ENCODE data around the gene SAMD11. TPM values are rescaled to one million over a fixed set of nuclear protein-coding genes. Genes with fewer than 3 reads are reported as not detected.
A peak's percentile ranks its signal among the peaks of the same experiment; 100 is the strongest.

SAMD11 gene
- total RNA-seq, 2 donors from 2014 or later = 2.1 to 2.3 TPM

DNA sequence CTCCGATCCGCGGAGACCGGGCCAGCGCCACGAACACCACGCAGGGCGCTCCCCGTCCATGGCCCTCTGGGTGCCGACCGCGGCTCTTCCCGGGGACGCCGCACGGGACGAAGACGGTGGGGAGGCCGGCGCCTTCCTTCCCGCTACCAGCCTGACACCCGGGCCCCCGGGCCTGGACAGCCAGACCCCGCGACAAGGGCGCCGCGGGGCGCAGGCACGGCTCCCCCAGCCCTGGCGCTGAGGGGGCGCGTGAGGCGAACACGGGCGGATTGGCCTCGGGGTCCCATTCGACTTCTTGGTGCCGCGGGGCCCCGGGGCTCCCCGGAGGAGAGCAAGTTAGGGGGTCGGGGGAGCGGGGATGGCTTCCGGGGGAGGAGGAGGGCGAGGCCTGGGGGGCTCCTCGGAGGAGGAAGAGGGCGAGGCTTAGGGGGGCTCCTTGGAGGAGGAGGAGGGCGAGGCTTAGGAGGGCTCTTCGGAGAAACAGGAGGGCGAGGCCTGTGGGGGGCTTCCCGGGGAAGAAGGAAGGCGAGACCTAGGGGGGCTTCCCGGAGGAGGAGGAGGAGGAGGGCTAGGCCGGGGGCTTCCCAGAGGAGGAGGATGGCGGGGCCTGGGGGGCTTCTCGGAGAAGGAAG, 36.1 kb downstream of the SAMD11 start:
- Histone ChIP-seq H3K9me3 (no peaks in the 10 kb centered on the region), H3K4me1 (peaks cover 34% of the 10 kb centered on the region), H3K4me3 (no peak overlapping the region), H3K36me3 (replicated peaks in 1 of 2; ENCODE audit: insufficient read depth in 1 of 2, low read depth in 2 of 2) (peaks cover 0 to 9% of the 10 kb centered on the region in 2 donors), H3K27ac (no peak overlapping the region), H3K27me3 (no peaks in the 10 kb centered on the region)
- 11 to 23% methylated on average over 17 to 57 of the region's 57 CpGs for WGBS, 2 donors
- DNase-seq (no peak), ATAC-seq (peak; percentile 10)
- TF ChIP-seq POLR2A (IDR thresholded peaks at IDR 0.05) = no peak
- TF ChIP-seq, protein P1, sequence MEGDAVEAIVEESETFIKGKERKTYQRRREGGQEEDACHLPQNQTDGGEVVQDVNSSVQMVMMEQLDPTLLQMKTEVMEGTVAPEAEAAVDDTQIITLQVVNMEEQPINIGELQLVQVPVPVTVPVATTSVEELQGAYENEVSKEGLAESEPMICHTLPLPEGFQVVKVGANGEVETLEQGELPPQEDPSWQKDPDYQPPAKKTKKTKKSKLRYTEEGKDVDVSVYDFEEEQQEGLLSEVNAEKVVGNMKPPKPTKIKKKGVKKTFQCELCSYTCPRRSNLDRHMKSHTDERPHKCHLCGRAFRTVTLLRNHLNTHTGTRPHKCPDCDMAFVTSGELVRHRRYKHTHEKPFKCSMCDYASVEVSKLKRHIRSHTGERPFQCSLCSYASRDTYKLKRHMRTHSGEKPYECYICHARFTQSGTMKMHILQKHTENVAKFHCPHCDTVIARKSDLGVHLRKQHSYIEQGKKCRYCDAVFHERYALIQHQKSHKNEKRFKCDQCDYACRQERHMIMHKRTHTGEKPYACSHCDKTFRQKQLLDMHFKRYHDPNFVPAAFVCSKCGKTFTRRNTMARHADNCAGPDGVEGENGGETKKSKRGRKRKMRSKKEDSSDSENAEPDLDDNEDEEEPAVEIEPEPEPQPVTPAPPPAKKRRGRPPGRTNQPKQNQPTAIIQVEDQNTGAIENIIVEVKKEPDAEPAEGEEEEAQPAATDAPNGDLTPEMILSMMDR (IDR thresholded peaks at IDR 0.05) = no peak
- intact Hi-C loops (cut with DNase I) = no loop called here

DNA sequence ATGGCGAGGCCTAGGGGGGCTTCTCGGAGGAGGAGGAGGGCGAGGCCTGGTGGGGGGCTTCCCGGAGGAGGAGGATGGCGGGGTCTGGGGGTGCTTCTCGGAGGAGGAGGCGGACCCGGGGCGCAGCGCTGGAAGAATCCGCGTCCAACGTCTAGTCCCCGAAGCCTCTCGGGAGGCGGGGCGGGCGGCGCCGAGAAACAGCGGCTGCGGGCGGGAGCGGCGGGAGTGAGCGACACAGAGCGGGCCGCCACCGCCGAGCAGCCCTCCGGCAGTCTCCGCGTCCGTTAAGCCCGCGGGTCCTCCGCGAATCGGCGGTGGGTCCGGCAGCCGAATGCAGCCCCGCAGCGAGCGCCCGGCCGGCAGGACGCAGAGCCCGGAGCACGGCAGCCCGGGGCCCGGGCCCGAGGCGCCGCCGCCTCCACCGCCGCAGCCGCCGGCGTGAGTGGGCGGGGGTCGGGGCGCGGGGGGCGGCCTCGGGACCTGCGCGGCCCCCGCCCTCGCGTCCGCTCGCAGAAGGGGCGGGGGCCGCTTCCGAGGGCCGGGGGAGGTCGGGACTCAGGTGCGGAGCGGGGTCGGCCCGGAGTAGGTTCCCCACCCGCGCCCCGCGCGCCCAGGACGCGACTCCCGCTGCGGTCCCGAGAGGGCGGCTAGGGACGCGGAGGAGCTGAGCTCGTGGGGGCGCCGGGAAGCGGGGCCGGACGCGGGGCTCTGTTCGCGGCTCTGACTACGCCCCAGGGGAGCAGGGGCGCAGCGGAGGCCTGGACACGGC, 36.8 kb downstream of the SAMD11 start, which contains the start of gene KLHL17:
Gene KLHL17, plus strand, starts transcription at position 222 of the 769 bp plus-strand sequence. Its CDS starts 110 bp downstream, at position 332.
- H3K27ac ChIP-seq = no peak within 1 kb of the TSS
- DNase-seq = peak; percentile 62 to 76 (median 73)
- H3K36me3 ChIP-seq (replicated peaks in 1 of 2; ENCODE audit: insufficient read depth in 1 of 2, low read depth in 2 of 2) = peaks cover 0 to 9% of the 10 kb centered on the region in 2 donors

GRCh38 chr1:961132-961669, 37.5 kb downstream of the SAMD11 start:
- Histone ChIP-seq H3K4me1 (peaks cover 39% of the 10 kb centered on the region), H3K9me3 (no peaks in the 10 kb centered on the region), H3K27me3 (no peaks in the 10 kb centered on the region), H3K27ac (no peak overlapping the region), H3K36me3 (replicated peaks in 1 of 2; ENCODE audit: insufficient read depth in 1 of 2, low read depth in 2 of 2) (peaks cover 0 to 3% of the 10 kb centered on the region in 2 donors), H3K4me3 (peak overlapping the region in 1 of 2 donors; percentile 60)
- ATAC-seq (no peak), DNase-seq (no peak)
- 36 to 97% methylated on average over 12 to 54 of the region's 56 CpGs for WGBS, 2 donors
- TF ChIP-seq POLR2A (IDR thresholded peaks at IDR 0.05) = no peak
- TF ChIP-seq, protein P1 (IDR thresholded peaks at IDR 0.05) = no peak
- intact Hi-C loops (cut with DNase I) = no loop called here

More for the DNA sequence above, 36.8 kb downstream of the SAMD11 start, which contains the start of gene KLHL17:
- intact Hi-C loops (cut with DNase I) = no loop called here
- H3K9me3 ChIP-seq = no peaks in the 10 kb centered on the region
- H3K27me3 ChIP-seq = no peaks in the 10 kb centered on the region
- TF ChIP-seq, protein P1 (IDR thresholded peaks at IDR 0.05) = no peak
- no peak for TF ChIP-seq POLR2A (IDR thresholded peaks at IDR 0.05)
- H3K4me3 ChIP-seq = peak within 1 kb of the TSS in 1 of 2 donors; percentile 60
- ATAC-seq = peak; percentile 53
- WGBS, 2 donors = 0 to 1% methylated on average over 7 to 76 of the region's 109 CpGs
- peaks cover 34% of the 10 kb centered on the region for H3K4me1 ChIP-seq

DNA sequence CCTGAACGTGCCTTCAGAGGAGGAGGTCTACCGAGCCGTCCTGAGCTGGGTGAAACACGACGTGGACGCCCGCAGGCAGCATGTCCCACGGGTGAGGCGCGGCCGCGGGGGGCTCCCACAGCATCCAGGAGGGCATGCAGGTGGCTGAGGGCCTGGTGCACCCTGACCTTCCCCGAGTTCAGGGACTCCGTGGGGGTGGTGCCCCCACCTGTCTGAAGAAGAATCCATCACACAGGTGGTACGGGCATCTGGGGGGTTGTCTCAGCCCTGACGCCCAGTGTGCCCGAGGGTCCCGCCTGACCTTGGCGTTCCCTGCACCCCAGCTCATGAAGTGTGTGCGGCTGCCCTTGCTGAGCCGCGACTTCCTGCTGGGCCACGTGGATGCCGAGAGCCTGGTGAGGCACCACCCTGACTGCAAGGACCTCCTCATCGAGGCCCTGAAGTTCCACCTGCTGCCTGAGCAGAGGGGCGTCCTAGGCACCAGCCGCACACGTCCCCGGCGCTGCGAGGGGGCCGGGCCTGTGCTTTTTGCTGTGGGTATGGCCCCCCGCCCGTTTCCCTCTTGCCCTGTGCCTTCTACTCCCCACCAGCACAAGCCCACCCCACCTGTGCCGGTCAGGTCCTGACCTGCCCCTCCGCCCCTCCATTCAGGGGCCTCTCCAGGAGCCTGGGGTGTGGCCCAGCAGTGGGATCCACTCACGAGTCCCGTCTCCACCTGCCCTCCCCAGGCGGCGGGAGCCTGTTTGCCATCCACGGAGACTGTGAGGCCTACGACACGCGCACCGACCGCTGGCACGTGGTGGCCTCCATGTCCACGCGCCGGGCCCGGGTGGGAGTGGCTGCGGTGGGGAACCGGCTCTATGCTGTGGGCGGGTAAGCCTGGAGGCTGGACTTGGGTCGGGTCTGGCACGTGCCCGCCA, 38.9 kb downstream of the SAMD11 start:
- intact Hi-C loops (cut with DNase I) = no loop called here
- Histone ChIP-seq H3K27me3 (no peaks in the 10 kb centered on the region), H3K27ac (no peak overlapping the region), H3K36me3 (replicated peaks in 1 of 2; ENCODE audit: insufficient read depth in 1 of 2, low read depth in 2 of 2) (no peaks in the 10 kb centered on the region), H3K4me1 (peaks cover 42% of the 10 kb centered on the region), H3K4me3 (no peak overlapping the region), H3K9me3 (no peaks in the 10 kb centered on the region)
- DNase-seq = no peak
- no peak for TF ChIP-seq POLR2A (IDR thresholded peaks at IDR 0.05)
- WGBS, 2 donors = 95 to 96% methylated on average over 27 to 42 of the region's 57 CpGs
- no peak for ATAC-seq
